Pulmonary artery endothelial cell (primary cell): Measurements from ENCODE around the gene TMEM178B. TPM values are rescaled to one million over a fixed set of nuclear protein-coding genes. Genes with fewer than 3 reads are reported as not detected.

Source experiments
- DNase-seq: peaks from one replicate; pipeline ENCODE4 v3.0.0-alpha.2; 2011; ENCODE audit warnings: low read depth, low spot score
- total RNA-seq: library from RNA; depleted of rRNA; stranded (reverse); fragments of >200 nt; gene quantifications from 2 replicates; pipeline ENCODE4 v1.2.3, GENCODE V29; 2014

Gene TMEM178B
- total RNA-seq, 1 donor from 2014 or later, result not detected

GRCh38 chr7:141416650-141417270 is 342.9 kb downstream of the TMEM178B start:
- DNase-seq, result no peak

- DNase-seq, result no peak
Observed at GRCh38 chr7:141417506-141417905, 343.6 kb downstream of the TMEM178B start.

- no peak for DNase-seq
Observed at GRCh38 chr7:141418066-141418465, 344.2 kb downstream of the TMEM178B start.

- no peak for DNase-seq
Observed at GRCh38 chr7:141421306-141421705, 347.4 kb downstream of the TMEM178B start.

- DNase-seq, result no peak
Observed at GRCh38 chr7:141427134-141427533, 353.3 kb downstream of the TMEM178B start.

GRCh38 chr7:141430455-141431139 is 356.7 kb downstream of the TMEM178B start:
- DNase-seq, result no peak

GRCh38 chr7:141431140-141431479 is 357.2 kb downstream of the TMEM178B start:
- DNase-seq, result no peak

GRCh38 chr7:141431711-141432110 is 357.8 kb downstream of the TMEM178B start:
- no peak for DNase-seq

GRCh38 chr7:141433698-141434097 is 359.8 kb downstream of the TMEM178B start:
- no peak for DNase-seq

- DNase-seq, result no peak
Observed at GRCh38 chr7:141436139-141436538, 362.3 kb downstream of the TMEM178B start.

- DNase-seq, result no peak
Observed at GRCh38 chr7:141436575-141437075, 362.8 kb downstream of the TMEM178B start.

GRCh38 chr7:141439164-141439563 is 365.3 kb downstream of the TMEM178B start:
- DNase-seq, result no peak

- no peak for DNase-seq
Observed at GRCh38 chr7:141439776-141440175, 365.9 kb downstream of the TMEM178B start.

- no peak for DNase-seq
Observed at GRCh38 chr7:141441837-141442627, 368.2 kb downstream of the TMEM178B start.

GRCh38 chr7:141442781-141443180 is 368.9 kb downstream of the TMEM178B start:
- DNase-seq, result no peak

GRCh38 chr7:141444961-141445360 is 371.1 kb downstream of the TMEM178B start:
- no peak for DNase-seq

- DNase-seq, result no peak
Observed at GRCh38 chr7:141451232-141451631, 377.4 kb downstream of the TMEM178B start.

GRCh38 chr7:141452911-141453310 is 379.0 kb downstream of the TMEM178B start:
- DNase-seq, result no peak

GRCh38 chr7:141454338-141454737 is 380.5 kb downstream of the TMEM178B start:
- no peak for DNase-seq

GRCh38 chr7:141455723-141456122 is 381.9 kb downstream of the TMEM178B start:
- no peak for DNase-seq

- DNase-seq, result no peak
Observed at GRCh38 chr7:141456298-141456697, 382.4 kb downstream of the TMEM178B start.

GRCh38 chr7:141456711-141457110 is 382.8 kb downstream of the TMEM178B start:
- DNase-seq, result no peak
